DMS 273 (cell line): Measurements from ENCODE around the gene ISG20.
"Not testable (repeated sequence)": the region's sequence is repeated elsewhere in the genome, so short reads cannot be mapped to it uniquely, and the experiment has no call there.

Experiments
- DNase-seq: peaks from one replicate; lab custom pipeline; 2025; ENCODE audit not compliant: unreplicated experiment; lab: John Stamatoyannopoulos, UW

The ISG20 gene

DNA sequence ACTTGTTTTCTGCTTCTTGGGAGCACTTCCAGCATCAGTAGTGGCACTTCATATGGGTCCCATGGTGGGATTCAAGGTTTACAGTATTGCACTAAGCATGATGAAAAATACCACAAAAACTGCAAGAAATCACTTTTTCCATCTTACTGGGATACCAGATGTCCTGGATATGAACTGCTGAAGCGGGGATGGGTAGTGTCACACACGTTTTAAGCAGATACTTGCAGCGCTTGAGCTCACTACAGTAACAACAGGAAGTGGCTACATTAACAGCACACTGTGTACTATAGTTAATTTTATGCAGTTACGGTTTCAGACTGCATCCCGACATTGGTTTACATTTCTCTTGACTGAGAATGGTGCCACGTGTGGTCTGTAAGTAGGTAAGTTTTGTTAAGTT lies 3.5 kb upstream of the ISG20 start:
- no peak for DNase-seq

GRCh38 chr15:88636050-88636449 lies 2.8 kb upstream of the ISG20 start:
- DNase-seq: no peak

DNA sequence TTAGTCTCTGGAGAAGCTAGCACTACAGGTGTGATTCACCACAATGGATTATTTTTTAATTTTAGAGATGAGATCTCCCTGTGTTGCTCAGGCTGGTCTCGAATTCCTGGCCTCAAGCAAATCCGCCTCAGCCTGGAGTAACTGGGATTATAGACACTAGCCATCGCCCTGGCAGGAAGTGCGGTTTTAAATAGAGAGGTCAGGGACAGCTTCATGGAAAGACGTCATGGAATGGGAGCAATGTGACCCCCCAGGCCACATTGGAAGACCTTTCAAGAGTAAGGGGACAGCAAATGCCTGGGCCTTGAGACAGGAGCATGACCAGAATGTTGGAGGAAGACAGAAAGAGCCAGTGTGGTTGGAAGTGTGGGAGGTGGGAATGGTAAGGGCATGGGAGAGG lies 2.2 kb upstream of the ISG20 start:
- no peak for DNase-seq

GRCh38 chr15:88637436-88637835 lies 1.4 kb upstream of the ISG20 start:
- no peak for DNase-seq

DNA sequence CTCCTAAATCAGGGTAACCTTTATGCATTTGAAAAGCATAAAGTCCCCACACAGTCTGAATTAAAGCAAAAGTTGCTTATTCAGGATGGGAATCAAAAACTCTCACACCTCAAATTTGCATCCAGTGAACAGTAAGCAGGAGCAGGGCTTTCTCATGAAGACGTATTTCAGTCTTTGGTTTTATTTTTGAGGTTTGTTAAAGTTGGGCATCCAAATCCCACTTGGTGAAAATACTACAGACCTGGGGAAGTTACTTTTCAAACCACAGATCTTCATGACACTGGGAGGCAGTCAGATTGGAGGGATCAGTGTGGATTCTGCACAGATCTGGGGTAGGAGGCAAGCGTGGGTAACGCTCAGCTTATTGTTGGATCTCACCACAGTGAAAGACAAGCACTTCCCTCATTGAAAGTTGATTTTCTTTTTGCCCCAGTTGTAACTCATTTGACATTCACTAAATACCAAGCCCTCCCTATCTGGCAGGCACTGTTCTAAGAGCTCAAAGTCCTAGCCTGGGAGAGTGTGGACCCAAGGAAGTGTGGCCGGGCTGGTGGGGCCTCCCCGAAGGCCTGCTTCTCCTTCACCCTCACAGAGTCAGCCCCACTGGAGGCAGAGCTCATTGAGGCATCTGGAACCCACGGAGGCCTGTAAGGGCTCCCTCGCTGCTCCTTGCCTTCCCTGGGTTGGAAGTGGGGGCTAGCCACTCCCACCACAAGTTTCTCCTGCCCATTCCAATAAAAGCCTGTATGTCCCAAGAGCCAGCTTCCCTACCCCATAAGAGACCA lies 783 bp upstream of the ISG20 start:
- DNase-seq: no peak

DNA sequence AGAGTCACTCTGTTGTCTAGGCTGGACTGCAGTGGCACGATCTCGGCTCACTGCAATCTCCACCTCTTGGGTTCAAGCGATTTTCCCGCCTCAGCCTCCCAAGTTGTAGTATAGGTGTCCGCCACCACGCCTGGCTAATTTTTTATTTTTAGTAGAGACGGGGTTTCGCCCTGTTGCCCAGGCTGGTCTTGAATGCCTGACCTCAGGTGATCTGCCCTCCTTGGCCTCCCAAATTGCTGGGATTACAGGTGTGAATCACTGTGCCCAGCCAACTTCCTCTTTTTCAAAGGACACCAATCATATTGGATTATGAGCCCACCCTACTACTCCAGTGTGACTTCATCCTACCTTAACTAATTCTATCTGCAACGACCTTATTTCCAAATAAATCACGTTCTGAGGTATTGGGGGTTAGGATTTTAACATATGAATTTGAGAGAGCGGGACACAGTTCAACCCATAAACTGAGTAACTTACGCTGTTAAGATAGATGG lies 3.2 kb downstream of the ISG20 start:
- no peak for DNase-seq

- DNase-seq: not testable (repeated sequence)
Observed at GRCh38 chr15:88642514-88642913, 3.7 kb downstream of the ISG20 start.

DNA sequence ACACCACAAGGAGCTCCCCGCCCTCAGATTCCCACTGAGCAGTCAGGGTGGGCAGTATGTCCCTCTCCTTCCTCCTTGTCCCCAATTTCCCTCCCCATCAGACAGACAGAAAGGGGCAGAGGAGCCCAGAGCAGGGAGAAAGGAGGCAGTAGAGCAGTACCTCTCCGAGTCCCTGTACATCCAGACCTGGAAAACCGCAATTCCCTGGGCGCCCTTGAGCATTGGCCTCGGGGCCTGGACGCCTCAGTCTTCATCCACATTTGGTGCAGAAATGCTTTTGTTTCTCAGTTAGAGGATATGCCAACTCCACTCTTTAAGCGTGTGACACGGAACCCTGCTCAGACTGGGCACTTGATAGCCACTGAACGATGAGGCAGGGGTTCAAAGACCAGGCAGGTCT lies 5.9 kb downstream of the ISG20 start:
- no peak for DNase-seq

GRCh38 chr15:88645171-88646087 lies 6.6 kb downstream of the ISG20 start:
- no peak for DNase-seq

DNA sequence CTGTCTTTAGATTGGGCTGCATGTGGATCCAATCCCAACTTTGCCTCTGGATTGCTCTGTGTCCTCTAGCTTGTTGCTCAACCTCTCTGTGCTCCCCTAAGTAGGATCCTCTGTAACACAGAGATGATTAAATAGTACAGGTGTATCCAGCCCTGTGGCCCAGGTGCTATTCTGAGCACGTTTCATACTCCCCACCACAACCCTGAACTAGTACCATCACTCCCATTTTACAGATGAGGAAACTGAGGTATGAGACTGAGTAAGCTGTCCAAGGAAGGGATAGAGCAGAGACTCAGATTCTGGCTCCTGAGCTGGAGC lies 7.2 kb downstream of the ISG20 start:
- DNase-seq: no peak

- no peak for DNase-seq
Observed at GRCh38 chr15:88646951-88647350, 8.1 kb downstream of the ISG20 start.

DNA sequence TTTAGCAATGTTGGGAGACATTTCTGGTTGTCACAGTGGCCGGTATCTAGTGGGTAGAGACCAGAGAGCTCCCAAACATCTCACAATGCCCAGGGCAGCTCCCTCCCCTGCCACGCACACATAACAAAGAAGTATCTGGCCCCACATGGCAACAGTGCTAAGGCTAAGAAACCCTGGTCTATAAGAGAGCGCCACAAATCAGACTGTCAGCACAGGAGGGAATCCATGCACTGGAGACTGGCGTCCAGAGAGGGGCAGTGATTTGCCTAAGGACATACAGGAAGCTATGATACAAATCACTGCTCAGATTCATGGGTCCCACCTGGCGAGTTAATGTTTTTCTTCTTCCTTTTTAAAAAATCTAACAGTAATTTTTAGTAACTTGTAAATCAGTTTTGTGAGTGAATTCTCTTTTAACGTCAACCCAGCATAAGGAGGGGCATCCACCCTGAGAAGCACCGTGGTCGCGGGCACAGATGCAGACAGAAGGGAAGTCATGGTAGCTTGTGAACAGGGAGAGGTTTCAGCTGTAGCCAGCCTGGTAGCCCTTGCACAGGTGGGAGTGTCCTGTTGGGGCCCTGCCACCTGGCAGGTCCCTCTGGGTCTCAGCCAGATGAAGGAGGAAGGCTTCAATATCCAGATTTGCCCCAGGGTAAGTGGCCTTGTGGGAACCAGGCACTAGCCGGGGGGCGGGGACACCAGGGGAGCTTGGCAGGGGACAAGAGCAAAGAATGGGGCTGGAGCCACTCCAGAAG lies 8.7 kb downstream of the ISG20 start:
- no peak for DNase-seq

DNA sequence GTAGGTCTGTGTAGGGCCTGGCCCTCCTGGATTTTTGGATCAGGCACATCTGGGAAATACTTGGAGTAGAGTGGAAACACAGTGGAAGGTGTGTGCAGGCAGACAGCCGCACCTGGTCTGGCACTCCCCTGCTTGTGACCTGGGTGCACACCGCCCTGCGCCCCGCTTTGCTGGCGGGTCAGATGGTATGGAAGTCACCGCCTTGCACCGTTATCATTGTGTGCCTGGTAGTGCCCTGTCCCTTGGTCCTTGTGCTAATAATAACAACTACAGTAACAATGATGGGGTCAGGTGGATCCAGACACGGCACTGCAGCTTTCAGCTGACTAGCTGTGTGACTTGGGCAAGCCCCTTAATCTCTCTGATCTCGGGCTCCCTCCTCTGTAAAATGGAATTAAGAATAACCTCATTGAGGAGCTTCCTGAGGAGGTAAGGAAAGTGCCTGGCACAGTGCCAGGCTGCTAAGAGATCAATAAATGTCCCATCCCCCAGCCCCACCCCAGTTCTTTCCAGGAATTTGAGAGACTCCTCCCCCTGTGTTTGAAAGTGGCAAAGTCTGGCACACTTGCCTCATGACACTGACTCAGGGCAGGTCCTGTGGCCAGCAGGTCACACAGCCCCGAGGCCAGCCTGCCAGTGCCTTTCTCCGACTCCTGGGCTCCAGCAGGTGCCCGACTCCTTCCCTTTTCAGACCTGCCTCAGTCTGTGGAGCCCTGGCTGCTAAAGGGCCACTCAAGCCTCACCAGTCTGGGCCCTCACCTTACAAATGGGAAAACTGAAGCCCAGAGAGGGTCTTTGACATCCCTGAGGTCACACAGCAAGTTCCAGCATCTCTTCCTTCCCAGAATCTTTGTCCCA lies 9.8 kb downstream of the ISG20 start:
- no peak for DNase-seq

DNA sequence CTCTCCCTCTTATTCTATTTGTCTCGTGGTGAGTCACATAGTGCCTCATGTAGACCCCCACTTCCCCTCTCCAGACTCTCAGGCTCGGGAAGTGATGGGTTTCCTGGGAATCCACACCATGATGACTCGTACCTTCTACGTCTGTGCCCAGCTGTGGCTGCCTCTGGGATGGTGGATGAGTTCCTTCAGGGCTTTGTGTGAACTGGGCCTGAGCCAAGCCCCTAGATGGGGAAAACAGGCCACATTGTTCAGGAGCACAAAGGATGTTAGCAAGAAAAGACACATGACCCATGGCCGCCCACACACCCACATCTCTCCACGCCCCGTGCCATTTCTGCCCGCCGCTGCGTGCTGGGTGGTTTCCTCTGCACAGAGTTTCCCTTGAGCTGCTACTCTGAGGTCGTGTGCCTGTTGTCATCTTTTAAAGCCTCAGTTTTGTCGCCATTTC lies 10.5 kb downstream of the ISG20 start:
- no peak for DNase-seq

DNA sequence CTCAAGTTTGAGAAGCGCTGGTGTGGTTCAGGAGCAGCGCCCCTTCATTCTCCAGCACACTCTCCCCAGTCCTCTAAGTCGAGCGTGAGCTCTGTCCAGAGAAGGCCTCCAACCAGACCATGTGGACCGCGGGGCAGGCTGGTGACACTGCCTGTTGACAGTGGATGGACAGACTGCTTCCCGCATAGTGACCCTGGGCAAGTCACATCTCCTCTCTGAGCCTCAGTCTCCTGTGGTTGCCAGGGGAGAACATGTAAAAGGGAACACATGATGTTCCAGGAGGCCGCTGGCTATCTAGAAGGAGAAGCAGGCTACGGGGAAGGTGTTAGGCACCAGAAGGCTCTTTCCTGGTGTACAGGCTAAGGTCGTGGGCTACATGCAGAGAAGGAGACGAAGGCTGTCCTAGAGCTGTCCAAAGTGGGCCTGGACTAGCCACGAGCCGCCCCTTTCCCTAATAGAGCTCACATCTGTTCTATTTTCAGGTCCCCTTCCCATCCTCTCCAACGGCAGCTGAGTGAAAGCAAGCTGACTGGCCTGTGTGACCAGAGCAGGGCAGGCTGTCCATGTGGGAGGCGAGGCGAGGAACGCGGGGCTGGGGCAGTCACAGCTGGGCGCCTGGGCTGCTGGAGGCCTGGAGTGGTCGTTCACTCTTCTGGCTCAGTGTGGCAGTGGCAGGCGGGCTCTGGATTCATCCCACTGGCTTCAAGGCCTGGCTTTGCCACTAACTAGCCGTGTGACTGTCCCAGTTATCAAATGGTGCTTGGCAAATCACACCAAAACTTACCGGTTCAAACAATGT lies 11.1 kb downstream of the ISG20 start:
- DNase-seq: no peak

DNA sequence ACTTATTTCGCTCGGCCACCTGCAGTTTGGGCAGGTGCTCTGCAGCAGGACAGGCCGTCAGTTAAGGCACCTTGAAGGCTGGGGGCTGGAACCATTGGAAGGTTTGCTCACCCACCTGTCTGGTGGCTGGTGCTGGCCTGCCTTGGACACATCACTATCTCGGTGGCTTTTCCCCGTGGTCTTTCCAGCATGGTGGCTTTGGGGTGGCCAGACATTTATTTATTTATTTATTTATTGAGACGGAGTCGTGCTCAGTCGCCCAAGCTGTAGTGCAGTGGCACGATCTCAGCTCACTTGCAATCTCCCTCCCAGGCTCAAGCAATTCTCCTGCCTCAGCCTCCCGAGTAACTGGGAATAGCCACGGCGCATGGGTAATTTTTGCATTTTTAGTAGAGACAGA lies 11.7 kb downstream of the ISG20 start:
- DNase-seq: no peak

GRCh38 chr15:88651136-88651732 lies 12.4 kb downstream of the ISG20 start:
- DNase-seq: no peak

- no peak for DNase-seq
Observed at GRCh38 chr15:88651971-88652370, 13.2 kb downstream of the ISG20 start.

- DNase-seq: no peak
Observed at GRCh38 chr15:88652456-88653199, 13.8 kb downstream of the ISG20 start.
